ENCODE measurements around the gene CALY.

CALY gene

DNA sequence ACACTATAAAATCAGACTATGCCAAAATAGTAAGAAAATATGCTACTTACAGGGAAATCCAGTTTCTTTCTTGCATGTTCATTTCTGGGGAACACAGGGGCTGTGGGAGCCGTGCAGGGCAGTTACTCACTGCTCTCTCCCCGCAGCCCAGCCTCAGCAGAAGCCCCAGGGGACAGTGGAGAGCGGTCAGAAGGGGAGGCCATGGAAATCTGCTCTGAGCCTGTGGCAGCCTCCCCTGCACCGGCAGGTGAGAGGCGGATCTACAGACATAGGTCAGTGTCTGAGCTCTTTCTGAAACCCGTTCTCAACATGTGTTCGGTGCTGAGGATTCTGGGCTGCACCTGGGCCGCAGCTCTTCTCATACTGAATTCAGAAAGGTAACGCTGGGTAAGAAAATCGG, 25.1 kb downstream of the CALY start:
- DNase-seq (ENCODE audit: low read depth, low spot score), result no peak

- no peak for DNase-seq (ENCODE audit: low read depth, low spot score)
These were observed 25.9 kb downstream of the CALY start for GRCh38 chr10:133310789-133311188.

GRCh38 chr10:133310399-133310755, 26.3 kb downstream of the CALY start:
- DNase-seq (ENCODE audit: low read depth, low spot score), result no peak

- DNase-seq (ENCODE audit: low read depth, low spot score), result no peak
These were observed 26.8 kb downstream of the CALY start for GRCh38 chr10:133309720-133310398.

- peak; percentile 56 for DNase-seq (ENCODE audit: low read depth, low spot score)
These were observed 27.5 kb downstream of the CALY start for GRCh38 chr10:133309100-133309719.

- DNase-seq (ENCODE audit: low read depth, low spot score), result peak; percentile 45
These were observed 28.1 kb downstream of the CALY start, which contains the start of the genes TUBGCP2 and ZNF511 for GRCh38 chr10:133308421-133309099. Gene TUBGCP2, minus strand, starts transcription at chr10:133308872. Its CDS starts 5,931 bp downstream, at chr10:133302941. Gene ZNF511, plus strand, starts transcription at chr10:133308914. Its CDS starts 30 bp downstream, at chr10:133308944.

DNA sequence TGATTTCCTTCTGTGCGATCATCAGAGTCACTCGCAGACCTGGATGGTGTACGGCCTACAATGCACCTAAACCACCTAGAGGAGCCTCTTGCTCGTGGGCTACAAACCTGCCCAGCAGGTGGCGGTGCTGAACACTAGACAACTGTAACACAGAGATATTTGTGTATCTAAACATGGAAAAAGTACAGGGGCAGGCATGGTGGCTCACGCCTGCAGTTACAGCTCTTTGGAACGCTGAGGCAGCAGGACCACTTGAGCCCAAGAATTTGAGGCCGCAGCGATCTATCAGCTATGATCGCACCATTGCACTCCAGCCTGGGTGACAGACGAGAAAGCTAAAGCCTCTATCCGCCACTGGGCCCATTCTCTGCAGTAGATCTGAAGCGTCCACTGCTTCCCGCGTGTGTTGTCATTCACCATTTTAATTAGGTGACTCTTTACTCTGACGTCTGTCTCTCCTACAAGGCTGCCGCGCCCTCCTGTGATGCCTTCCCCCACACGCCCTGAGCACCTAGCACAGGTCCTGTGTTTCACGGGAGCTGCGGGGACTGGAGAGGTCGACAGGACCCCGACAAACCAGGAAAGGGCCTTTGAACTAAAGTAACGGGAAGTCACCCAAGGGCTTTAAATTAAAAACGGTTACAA, 28.8 kb downstream of the CALY start:
- no peak for DNase-seq (ENCODE audit: low read depth, low spot score)

DNA sequence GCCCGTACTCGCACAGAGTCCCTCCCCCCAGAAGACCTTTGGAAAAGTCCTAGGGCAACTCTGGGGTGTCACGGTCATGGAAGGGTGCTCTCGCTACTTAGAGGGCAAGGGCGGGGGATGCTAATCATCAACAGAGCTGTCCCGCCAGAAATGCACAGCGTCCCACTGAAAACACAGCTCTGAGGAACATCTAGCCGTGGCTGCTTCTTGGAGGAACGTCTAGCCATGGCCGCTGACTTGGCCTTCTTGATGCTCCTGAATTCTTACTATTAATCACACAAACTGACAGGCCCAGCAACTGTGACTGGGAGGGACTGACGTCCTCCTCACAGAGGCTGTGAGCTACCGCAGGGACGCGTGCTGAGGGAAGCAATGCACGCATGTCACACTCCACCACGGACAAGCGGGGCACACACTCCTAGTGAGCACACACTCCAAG, 29.7 kb downstream of the CALY start:
- DNase-seq (ENCODE audit: low read depth, low spot score), result no peak

DNA sequence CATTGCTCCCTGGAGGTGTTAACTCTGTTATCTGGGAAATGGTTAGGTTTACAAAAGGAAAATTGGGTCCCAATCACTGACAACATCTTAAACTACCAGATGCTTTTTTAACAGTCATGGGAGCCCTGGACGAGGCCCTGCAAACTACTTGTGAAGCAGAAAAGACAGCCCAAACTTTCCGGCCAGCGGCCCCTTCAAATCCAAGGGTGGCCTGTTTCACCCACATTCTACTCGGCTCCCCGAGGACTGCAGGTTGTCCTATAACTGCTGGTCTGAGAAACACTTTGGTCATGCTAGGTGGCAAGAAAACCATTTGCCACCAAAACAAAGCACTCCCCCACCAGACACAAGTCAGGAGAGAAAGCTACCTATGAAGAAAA, 30.6 kb downstream of the CALY start:
- DNase-seq (ENCODE audit: low read depth, low spot score), result no peak

- no peak for DNase-seq (ENCODE audit: low read depth, low spot score)
These were observed 33.5 kb downstream of the CALY start for GRCh38 chr10:133303206-133303605.

DNA sequence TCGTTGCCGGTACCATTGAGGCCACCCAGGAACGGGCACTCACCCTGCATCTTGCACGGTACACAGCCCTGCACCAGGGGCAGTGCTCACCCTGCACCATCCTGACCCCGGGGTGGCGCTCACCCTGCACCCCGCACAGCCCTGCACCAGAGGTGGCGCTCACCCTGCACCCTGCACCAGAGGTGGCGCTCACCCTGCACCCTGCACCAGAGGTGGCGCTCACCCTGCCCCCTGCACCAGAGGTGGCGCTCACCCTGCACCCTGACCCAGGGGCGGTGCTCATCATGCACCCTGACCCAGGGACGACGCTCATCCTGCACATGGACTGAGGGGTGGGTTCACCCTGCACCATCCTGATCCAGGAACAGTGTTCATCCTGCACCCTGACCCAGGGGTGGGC, 34.5 kb downstream of the CALY start:
- no peak for DNase-seq (ENCODE audit: low read depth, low spot score)

GRCh38 chr10:133299738-133300137, 37.0 kb downstream of the CALY start:
- DNase-seq (ENCODE audit: low read depth, low spot score), result no peak

DNA sequence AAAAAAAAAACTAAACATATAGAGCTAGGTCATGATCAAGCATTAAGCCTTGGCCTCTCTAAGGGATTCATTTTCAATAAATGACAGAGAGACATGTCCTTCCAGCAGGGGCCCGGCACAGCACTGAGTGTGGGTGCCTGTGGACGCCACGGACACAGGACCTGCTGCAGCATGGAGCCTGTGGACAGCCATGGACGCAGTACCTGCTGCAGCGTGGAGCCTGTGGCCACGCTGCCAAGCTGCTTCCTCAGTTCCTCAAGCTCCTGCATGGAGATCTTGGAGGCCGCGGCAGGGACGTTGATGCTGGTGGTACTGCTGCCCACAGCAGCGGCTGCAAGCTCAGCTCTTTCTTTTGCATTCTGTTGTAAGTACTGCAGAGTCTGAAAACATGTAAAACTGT, 37.5 kb downstream of the CALY start:
- no peak for DNase-seq (ENCODE audit: low read depth, low spot score)

DNA sequence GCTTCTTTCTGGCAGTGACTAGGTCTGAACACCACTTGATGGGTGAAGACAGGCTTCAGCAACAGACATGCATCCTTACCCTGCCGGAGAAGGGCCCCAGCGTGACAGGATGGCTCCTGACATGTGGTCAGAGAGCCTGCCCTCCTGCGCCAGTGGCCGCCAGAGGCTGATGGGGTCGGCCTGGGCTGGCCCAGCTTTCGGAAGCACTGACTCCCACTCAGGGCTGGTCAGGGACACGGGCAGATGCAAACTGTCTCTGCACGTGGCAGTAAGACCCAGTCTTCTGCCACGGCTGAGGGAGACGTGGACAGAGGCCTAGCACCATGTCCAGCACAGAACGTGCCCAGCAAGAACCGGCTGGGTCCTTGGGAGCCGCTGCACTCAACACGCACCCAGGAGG, 38.2 kb downstream of the CALY start:
- DNase-seq (ENCODE audit: low read depth, low spot score), result no peak

- no peak for DNase-seq (ENCODE audit: low read depth, low spot score)
These were observed 39.2 kb downstream of the CALY start for GRCh38 chr10:133297504-133297903.

DNA sequence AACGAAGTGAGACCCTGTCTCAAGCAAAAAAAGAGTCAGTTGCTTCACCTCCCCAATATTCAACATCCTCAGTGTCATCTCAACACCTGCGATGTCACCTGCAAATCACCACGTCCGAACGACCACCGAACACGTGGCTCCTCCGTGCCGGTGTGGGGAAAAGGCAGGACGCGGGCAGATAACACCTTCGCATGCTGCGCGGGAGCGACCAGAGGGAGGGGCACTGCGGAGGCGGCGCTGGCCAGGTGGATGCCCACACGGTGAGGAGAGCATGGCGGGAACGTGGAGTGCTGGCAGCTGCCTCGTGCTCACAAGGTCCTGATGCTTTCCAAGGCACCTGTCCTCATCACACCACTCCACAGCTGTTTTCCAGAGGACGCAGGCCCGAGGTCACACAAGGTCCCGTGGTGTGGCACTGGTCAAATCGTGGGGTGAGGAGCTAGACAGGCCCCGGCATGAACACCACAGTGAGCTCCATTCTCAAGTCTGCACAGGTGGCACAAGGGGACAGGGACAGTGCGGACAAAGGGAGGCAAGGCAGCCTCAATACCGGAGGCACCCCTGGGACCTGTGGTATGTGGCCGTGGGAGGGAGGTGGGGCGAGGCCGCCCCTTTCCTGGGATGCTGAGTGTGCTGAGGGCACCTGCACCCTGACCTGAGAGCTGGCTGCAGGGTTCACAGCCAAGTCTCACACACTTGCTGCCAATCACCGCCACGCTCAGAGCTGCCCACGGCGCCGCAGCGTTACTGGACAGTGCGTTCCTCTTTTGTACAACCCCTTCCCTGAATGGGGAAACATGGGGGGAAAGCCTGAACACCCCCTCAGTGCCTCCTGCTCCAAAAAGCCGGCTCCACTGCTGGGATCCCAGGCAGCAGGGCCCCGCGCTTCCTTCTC, 41.0 kb downstream of the CALY start:
- no peak for DNase-seq (ENCODE audit: low read depth, low spot score)

GRCh38 chr10:133294189-133294588, 42.5 kb downstream of the CALY start:
- no peak for DNase-seq (ENCODE audit: low read depth, low spot score)

GRCh38 chr10:133293810-133294119, 42.9 kb downstream of the CALY start:
- no peak for DNase-seq (ENCODE audit: low read depth, low spot score)

GRCh38 chr10:133292919-133293809, 43.5 kb downstream of the CALY start:
- DNase-seq (ENCODE audit: low read depth, low spot score), result no peak

GRCh38 chr10:133289761-133290160, 46.9 kb downstream of the CALY start:
- no peak for DNase-seq (ENCODE audit: low read depth, low spot score)

Measured in brain pericyte (primary cell).